ENCODE results near the gene TAGLN.
"Not testable (repeated sequence)": the region's sequence is repeated elsewhere in the genome, so short reads cannot be mapped to it uniquely, and the experiment has no call there.

The TAGLN gene

DNA sequence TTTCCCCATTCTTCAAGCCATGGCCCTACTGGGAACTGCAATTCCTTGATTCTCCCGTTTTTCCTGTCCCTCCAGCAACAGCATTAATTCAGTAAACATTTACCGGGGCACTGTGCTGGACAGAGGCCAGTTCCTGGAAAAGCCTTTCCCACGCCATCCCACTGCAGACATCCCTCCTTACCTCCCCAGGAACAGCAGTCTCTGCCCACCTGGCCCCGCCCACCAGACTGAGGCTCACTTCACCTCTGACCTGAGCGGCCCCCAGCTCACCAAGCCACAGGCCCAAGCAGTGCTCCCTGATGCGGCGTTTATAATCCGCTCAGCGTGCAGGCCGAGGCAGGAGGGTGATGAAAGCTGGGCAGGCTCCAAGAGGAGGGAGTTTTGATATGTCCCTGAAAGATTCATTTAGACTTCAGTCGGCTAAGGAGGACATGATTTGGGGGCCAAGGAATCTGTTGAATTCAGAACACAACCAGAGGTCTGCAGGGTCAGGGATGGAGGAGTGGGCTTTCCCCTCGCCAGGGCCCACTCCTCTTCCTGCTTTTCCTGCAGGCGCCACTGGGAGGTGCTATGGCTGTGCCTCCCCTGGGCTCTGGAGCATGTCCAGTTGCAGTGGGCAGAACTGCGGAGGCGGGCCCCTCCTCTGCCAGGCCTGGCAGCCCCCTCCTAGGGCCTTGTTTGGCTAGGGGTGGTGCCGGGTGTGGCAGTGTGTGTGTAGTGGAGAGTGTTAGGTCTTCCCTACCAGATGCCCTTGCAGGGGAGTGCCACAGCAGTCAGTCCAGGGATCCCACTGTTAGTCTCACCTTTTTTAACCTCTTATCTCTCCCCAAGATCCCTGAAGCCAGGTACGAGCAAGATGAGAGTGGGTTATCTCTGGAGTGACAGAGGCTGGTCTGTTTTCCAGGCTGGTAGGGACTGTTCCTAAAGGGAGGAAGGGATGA is 1.4 kb upstream of the TAGLN start:
- DNase-seq: no peak

DNA sequence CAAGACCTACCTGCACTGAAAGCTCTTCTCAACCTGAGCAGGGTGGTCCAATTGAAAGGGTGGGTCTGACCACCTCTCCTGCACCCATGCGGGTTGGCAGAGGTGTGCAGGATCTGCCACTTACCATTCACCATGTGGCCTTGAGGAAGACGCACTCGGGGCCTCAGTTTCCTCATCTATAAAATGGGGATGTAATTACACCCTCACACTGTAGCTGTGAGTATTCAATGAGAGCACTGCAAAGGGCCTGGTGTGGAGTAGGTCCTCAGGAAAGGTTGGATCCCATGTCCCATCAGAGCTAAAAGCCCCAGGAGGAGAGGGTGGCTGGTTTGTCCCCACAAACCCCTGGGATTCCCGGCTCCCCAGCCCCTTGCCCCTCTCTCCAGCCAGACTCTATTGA is 557 bp upstream of the TAGLN start:
- DNase-seq: no peak

DNA sequence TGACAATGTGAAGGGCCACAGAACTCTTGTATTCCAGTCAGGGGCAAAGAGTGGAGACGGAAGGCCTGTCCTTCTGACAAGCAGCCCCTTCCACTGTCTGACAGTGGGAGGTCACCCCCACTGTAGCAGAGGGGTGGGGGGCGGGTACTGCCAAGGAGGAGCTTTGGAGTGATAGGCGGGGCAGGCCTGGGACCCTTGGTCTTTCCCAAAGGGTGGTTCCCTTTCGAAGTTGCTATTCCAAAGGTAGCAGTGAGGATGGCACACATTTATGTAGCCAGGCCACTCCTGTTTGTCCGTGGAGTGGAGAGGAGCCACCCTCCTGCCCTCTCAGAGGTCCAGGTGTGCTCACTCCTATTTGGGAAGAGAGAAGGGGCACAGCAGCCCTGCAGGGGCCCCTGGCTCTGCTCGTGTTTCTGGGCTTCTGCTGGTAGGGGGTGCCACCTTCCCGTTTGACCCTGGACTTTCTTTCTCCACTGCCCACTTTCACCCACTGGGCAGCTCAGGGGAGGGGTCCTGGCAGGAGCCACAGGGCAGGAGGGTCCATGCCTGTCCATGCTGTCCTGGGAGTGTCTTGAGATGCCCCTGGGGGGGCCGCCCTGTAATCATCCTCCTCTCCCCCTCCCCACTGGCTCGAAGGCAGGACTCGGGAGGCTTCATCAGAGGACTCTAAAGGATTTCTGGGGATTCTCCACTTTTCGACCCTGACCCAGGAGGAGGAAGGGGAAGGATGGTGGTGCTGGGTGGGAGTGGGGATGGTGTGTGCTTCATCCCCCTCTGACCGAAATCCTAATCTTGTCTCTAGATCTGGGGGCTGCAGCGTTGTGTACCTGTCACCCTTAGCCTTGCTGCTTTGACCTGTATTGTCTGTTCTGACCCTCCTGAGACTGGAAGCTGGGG is 994 bp downstream of the TAGLN start:
- DNase-seq: no peak

DNA sequence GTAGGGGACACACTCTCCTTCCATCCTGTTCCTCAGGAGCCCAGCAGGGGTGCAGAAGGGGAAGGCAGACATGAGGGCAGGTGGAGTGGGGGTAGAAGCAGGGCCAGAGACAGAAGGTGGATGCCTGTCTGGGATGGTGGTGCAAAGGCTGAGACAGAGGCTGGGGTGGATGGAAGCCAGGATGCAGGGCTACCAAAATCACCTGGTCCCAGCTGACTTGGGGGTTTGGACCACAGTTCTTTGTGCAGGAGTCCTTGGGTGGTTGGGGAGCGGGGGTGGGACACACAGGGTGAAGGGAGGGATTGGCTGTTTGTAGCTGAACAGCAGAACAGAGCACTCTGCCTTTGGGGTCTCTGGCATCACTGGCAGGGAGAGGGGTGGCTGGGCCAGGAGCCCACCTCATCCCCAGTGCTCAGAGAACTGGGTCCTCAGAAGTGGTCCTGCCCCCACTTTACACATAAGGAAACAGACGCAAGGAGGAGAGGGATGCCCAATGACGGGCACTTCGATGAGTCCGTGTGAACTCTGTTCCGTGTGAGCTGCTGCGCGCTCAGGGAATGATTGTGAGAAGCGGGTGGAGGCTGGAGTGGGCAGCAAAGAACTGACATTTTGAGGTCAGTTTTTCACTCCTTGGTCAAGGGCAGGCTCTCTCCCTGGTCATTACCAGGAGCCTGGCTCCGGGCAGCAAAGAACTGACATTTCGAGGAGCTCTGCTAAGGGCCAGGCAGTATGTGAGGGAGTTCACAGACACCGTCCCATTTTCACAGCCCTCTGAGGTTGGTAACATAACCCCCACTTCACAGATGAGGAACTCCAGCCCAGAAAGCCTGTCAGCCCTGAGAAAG is 1.9 kb downstream of the TAGLN start:
- DNase-seq: no peak

DNA sequence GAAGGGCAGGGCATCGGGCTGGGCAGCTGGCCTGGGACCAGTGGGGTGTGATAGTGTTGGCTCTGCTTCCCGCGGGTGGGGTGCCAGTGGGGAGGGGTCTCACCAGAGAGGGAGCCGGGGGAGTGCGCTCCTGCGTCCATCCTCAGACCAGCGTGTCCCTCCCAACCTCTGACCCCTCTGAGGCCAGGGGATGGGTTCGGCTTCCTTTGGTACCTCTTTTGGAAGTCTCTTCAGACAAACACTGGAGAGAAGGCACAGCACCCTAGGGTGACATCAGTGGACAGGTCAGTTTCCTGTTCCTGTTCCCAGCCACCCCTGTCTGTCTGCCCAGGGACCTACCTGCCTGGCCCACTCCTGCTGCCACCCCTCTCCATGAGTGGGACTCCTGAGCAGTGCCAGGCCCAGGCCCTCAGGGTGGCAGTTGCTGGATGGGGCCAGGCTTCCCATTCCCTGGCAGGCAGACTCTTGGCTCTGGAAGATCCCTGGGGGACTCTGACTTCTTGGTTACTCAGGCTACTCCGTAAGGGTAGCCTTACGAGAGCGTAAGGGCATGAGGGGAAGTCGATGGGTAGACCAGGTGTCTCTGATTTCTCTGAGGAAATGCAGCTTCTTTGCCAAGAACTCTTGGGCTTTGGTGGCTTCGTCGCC is 2.6 kb downstream of the TAGLN start:
- no peak for DNase-seq

DNA sequence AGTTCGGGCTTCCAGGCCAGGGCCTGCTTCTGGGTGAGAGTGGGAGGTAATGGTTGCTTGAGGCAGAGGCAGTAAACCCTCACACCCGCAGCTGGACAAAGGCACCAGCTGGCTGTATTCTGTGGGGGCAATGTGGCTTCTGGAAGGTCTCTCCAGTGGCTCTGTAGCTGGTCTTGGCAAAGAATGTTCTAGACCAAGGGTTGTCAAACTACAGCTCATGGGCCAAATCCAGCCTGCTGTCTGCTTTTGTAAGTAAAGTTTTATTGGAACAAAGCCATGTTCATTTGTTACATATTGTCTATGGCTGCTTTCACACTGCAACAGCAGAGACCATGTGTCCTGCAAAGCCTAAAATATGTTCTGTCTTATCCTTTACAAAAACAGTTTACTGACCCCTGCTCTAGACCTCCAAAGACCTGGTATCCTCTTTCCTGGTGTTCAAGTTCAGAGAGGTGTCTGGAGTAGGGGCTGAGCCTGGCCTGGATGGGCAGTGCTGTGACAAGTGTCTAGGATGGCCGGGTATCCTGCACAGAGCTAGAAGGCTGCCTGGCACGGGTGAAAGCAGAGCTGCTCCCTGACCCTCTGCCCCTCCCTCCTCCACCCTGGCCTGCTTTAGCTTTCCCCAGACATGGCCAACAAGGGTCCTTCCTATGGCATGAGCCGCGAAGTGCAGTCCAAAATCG is 3.4 kb downstream of the TAGLN start:
- DNase-seq: no peak

DNA sequence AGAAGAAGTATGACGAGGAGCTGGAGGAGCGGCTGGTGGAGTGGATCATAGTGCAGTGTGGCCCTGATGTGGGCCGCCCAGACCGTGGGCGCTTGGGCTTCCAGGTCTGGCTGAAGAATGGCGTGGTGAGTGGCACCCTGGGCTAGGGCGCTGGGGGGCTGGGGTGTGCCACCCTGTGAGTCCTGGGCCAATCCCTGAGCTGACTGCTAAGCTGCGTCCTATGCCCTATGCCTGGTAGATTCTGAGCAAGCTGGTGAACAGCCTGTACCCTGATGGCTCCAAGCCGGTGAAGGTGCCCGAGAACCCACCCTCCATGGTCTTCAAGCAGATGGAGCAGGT is 3.9 kb downstream of the TAGLN start:
- DNase-seq: no peak

DNA sequence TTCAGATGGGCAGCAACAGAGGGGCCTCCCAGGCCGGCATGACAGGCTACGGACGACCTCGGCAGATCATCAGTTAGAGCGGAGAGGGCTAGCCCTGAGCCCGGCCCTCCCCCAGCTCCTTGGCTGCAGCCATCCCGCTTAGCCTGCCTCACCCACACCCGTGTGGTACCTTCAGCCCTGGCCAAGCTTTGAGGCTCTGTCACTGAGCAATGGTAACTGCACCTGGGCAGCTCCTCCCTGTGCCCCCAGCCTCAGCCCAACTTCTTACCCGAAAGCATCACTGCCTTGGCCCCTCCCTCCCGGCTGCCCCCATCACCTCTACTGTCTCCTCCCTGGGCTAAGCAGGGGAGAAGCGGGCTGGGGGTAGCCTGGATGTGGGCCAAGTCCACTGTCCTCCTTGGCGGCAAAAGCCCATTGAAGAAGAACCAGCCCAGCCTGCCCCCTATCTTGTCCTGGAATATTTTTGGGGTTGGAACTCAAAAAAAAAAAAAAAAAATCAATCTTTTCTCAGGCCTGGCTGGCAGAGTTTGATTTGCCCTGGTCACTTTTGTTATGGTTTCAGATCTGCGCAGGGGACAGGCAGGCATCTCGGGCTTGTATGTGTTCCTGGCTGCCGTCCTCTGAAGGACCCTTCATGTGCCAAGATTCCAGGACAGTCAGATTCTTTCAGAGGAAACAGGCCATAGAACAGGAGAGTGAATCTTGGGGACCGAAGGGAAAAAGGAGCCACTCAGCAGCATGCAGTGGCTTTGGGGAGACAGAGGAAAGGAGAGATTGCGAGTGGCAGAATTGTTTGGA is 5.3 kb downstream of the TAGLN start:
- DNase-seq: no peak

DNA sequence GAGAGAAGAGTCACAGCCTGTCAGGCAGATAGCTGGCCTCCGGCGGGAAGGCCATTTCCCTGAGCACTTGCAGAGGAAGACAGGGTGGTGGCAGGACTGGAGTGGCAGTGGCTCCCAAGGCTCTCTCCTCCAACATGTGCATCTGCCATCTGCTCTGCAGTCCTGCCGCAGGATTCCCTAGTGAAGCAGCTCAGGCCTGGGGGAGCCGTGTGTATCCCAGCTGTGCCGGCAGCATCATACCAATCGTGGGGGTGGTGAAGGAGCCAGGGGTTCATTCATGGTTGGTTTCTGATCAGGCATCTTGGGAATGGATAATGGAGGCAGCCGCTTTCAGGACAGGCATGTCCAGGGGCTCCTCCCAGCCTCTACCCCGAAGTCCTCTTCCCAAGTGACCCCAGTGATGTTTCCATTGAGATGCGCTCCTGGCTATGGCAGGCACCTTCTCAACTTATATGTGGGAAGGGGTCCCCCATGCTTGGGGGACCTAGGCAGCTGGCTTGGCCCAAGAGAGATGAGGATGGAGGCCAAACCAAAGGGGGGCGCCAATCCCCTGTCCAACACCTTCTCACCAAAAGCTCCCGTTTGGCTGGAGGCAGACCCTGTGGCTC is 6.1 kb downstream of the TAGLN start:
- no peak for DNase-seq

DNA sequence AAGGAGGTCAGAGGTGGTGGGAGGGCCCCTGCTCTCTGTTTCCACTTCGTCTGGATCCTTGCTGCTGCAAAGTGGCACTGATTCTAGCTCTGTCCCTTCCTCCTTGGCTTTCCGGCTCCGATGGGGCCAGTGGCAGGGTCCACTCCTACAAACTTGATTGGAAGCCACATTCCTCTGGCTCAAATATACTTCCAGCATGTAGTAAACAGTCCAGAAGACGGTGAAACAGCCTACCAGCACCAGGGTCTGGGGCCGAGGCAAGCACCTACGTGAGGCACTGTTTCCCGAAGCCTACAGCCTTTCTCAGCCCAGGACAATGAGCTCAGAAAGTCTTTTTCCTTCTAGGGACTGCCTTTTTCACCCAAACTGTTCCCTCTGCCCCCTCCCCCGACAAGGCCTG is 6.9 kb downstream of the TAGLN start:
- not testable (repeated sequence) for DNase-seq

DNA sequence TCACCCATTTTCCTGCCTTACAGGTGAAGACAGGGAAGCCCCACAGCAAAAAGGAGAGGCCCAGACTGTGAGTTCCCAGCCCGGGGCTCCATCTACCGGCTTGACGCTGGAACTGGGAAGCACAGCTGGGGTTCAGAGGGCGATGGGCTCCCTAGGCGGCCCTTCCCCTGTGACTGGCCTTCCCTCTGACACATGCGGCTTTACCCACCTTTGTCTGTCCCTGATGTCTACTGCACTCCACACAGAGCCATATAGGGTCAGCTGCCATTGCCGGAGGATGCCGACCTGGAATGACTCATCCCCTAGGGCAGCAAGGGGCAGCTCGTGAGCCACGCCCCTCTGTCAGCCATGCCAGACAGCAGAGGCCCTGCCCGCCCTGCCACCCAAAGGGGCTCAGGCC is 7.7 kb downstream of the TAGLN start:
- DNase-seq: not testable (repeated sequence)

DNA sequence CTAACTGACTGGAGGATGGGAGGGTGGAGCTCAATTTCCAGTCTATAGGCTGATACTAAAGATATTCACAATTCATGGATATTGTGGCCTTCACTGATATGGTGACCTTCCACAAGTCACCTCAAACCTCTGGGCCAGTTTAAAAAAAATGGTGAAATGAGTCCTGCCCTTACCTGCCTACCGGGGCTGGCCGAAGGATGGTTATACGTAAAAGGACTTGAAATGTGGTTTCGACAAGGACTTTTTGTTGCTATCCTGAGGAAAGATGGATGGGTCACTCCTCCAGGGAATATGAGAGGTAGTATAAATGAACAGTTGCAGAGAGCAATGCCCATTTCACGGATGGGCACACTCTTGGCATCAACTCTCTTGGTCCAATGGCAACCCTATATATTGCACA is 8.3 kb downstream of the TAGLN start:
- not testable (repeated sequence) for DNase-seq

DNA sequence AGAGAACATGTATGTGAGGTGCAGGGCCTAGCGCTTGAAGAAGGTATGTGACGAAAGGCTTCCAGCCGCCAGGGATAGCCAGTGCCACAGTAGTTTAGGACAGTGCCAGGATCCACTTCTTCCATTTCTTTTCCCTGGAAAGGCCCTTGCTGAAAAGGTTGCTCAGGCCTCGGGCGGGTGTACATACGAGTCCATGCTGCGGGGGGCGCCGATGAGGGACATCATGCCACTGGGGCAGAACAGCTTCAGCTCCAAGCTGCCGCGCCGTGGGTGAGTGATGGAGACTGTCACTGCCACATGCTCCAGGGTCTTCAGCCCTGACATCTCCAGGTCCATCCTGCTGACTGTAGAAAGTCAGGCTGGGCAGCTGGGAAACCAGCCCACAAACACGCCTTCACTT is 9.5 kb downstream of the TAGLN start:
- not testable (repeated sequence) for DNase-seq

DNA sequence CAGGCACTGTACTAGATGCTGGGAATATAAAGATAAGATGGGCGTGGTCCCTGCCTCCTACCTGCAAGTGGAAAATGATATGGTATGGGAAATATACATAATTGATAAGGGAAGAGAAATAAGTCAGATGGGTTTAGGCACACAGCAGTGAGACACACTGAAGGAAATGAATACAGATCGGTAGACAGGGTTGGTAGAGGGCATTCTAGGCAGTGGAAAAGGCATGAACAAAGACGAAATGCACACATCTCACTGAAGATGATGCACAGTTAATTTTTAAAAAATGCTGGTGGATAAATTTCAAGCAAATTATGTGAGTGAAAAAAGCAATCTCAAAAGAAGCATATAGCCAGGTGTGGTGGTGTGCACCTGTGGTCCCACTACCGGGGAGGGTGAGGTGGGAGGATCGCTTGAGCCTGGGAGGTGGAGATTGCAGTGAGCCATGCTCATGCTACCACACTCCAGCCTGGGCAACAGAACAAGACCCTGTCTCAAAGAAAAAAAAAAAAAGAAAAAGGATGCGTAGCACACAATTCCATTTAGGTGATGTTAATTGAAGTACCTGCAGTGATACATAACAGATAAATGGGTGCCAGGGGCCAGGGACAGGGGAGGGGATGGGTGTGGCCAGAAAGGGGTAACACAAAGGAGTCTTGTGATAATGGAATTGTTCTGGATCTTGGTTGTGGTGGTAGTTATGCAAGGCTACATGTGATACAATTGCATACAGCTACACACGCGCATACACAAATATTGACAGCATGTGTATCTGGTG is 10.4 kb downstream of the TAGLN start:
- DNase-seq: not testable (repeated sequence)

DNA sequence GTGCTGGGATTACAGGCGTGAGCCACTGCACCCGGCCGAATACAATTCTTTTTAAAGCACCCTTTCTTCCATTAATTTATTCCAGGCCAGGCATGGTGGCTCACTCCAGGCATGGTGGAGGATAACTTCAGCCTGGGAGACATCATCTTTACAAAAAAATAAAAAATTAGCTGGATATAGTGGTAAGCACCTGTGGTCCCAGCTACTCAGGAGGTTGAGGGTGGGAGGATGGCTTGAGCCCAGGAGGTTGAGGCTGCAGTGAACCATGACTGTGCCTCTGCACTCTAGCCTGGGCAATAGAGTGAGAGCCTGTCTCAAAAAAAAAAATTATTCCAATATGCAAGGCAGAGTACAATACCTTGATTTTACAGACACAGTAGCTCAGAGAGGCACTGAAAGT is 11.4 kb downstream of the TAGLN start:
- no peak for DNase-seq

DNA sequence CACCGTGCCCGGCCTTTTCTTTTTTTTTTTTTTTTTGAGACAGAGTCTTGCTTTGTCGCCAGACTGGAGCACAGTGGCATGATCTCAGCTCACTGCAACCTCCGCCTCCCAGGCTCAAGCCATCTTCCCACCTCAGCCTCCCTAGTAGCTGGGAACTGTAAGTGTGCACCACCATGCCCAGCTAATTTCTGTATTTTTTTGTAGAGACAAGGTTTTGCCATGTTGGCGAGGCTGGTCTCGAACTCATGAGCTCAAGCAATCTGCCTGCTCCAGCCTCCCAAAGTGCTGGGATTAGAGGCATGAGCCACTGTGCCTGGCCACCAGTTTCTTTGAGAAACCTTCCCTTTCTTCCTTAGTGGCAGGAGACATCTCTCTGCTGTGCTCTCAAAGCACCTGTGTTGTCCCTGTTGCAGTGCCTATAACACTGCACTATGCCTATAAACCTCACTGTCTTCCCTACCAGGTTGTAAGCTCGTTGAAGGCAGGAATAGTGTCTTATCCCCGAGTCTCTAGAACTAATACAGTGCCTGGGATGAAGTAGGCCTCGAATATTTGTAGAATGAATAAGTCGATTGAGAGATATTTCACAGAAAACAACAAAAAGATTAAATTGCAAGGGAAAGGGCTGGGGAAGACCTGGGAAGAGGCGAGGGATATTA is 13.7 kb downstream of the TAGLN start:
- DNase-seq: no peak

DNA sequence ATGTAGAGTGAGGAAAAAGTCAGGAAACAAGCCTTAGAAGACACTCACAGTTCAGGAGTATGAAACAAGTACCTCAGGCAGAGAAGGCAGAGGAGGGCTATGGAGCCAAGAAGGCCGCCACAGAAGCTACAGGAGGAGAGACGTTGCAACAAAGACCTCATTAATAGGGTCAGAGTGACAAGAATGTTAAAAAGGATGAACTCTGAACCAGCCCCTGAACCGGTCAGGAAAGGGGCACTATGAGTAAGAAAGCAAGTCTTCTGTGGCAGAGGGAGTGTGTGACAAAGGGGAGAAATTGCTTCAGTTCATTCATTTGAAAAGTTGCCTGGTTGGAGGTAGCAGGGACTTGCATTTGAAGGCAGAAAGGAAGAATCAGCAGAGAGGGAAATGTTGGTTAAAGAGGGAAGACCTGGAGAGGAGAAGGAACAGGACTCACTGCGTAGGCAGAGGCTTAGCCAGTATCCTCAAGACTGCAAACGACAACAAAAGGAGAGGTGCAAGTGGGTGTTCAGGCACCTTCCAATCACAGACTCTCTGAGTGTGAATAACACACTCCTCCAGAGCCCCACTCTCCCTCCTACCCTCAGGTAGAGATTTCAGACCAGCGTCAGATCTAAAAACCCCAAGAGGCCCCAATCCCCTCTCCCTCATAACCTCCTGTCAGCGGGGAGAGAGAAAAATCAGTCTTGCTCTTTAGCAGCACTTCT is 15.4 kb downstream of the TAGLN start:
- DNase-seq: no peak
